ENCODE data around the gene VKORC1L1.
"Not testable (repeated sequence)": the region's sequence is repeated elsewhere in the genome, so short reads cannot be mapped to it uniquely, and the experiment has no call there.

Gene VKORC1L1

GRCh38 chr7:65983965-65984658 lies 111.2 kb downstream of the VKORC1L1 start:
- Histone ChIP-seq H3K4me3 (ENCODE audit: insufficient read depth, low read depth, low read length, poor library complexity, severe bottlenecking) (no peak overlapping the region), H3K36me3 (ENCODE audit: control insufficient read depth, insufficient read depth, low read length) (peaks cover 6% of the 10 kb centered on the region), H3K4me1 (ENCODE audit: control insufficient read depth, insufficient read depth, low read length, poor library complexity, severe bottlenecking) (peaks cover 20% of the 10 kb centered on the region), H3K9me3 (ENCODE audit: control insufficient read depth, low read length) (no peaks in the 10 kb centered on the region), H3K27me3 (replicated peaks; ENCODE audit: control insufficient read depth, insufficient read depth, low read length, poor library complexity, severe bottlenecking) (no peaks in the 10 kb centered on the region), H3K27ac (ENCODE audit: insufficient read depth, low read length, poor library complexity, severe bottlenecking) (no peak overlapping the region)
- no peak for DNase-seq

GRCh38 chr7:65988084-65988483 lies 115.2 kb downstream of the VKORC1L1 start:
- H3K27me3 ChIP-seq (replicated peaks; ENCODE audit: control insufficient read depth, insufficient read depth, low read length, poor library complexity, severe bottlenecking): no peaks in the 10 kb centered on the region
- no peak for DNase-seq

GRCh38 chr7:65988503-65988902 lies 115.6 kb downstream of the VKORC1L1 start:
- H3K4me1 ChIP-seq (ENCODE audit: control insufficient read depth, insufficient read depth, low read length, poor library complexity, severe bottlenecking); H3K9me3 ChIP-seq (ENCODE audit: control insufficient read depth, low read length); DNase-seq; H3K27me3 ChIP-seq (replicated peaks; ENCODE audit: control insufficient read depth, insufficient read depth, low read length, poor library complexity, severe bottlenecking); H3K27ac ChIP-seq (ENCODE audit: insufficient read depth, low read length, poor library complexity, severe bottlenecking); H3K4me3 ChIP-seq (ENCODE audit: insufficient read depth, low read depth, low read length, poor library complexity, severe bottlenecking); H3K36me3 ChIP-seq (ENCODE audit: control insufficient read depth, insufficient read depth, low read length): not testable (repeated sequence)

More at GRCh38 chr7:65988084-65988483, 115.2 kb downstream of the VKORC1L1 start:
- Histone ChIP-seq H3K9me3 (ENCODE audit: control insufficient read depth, low read length) (no peaks in the 10 kb centered on the region), H3K4me3 (ENCODE audit: insufficient read depth, low read depth, low read length, poor library complexity, severe bottlenecking) (no peak overlapping the region), H3K4me1 (ENCODE audit: control insufficient read depth, insufficient read depth, low read length, poor library complexity, severe bottlenecking) (no peaks in the 10 kb centered on the region), H3K27ac (ENCODE audit: insufficient read depth, low read length, poor library complexity, severe bottlenecking) (no peak overlapping the region), H3K36me3 (ENCODE audit: control insufficient read depth, insufficient read depth, low read length) (no peaks in the 10 kb centered on the region)

- Histone ChIP-seq H3K27me3 (replicated peaks; ENCODE audit: control insufficient read depth, insufficient read depth, low read length, poor library complexity, severe bottlenecking) (no peaks in the 10 kb centered on the region), H3K4me3 (ENCODE audit: insufficient read depth, low read depth, low read length, poor library complexity, severe bottlenecking) (no peak overlapping the region), H3K4me1 (ENCODE audit: control insufficient read depth, insufficient read depth, low read length, poor library complexity, severe bottlenecking) (no peaks in the 10 kb centered on the region), H3K9me3 (ENCODE audit: control insufficient read depth, low read length) (no peaks in the 10 kb centered on the region), H3K27ac (ENCODE audit: insufficient read depth, low read length, poor library complexity, severe bottlenecking) (no peak overlapping the region), H3K36me3 (ENCODE audit: control insufficient read depth, insufficient read depth, low read length) (no peaks in the 10 kb centered on the region)
- DNase-seq: no peak
Measured at GRCh38 chr7:65989694-65990080, 116.8 kb downstream of the VKORC1L1 start.

- not testable (repeated sequence) for H3K9me3 ChIP-seq (ENCODE audit: control insufficient read depth, low read length); H3K36me3 ChIP-seq (ENCODE audit: control insufficient read depth, insufficient read depth, low read length); H3K4me1 ChIP-seq (ENCODE audit: control insufficient read depth, insufficient read depth, low read length, poor library complexity, severe bottlenecking); H3K4me3 ChIP-seq (ENCODE audit: insufficient read depth, low read depth, low read length, poor library complexity, severe bottlenecking); H3K27me3 ChIP-seq (replicated peaks; ENCODE audit: control insufficient read depth, insufficient read depth, low read length, poor library complexity, severe bottlenecking); DNase-seq; H3K27ac ChIP-seq (ENCODE audit: insufficient read depth, low read length, poor library complexity, severe bottlenecking)
Measured at GRCh38 chr7:65991829-65992228, 119.0 kb downstream of the VKORC1L1 start.

- DNase-seq: no peak
- Histone ChIP-seq H3K4me1 (ENCODE audit: control insufficient read depth, insufficient read depth, low read length, poor library complexity, severe bottlenecking) (no peaks in the 10 kb centered on the region), H3K36me3 (ENCODE audit: control insufficient read depth, insufficient read depth, low read length) (no peaks in the 10 kb centered on the region), H3K4me3 (ENCODE audit: insufficient read depth, low read depth, low read length, poor library complexity, severe bottlenecking) (no peak overlapping the region), H3K9me3 (ENCODE audit: control insufficient read depth, low read length) (no peaks in the 10 kb centered on the region), H3K27me3 (replicated peaks; ENCODE audit: control insufficient read depth, insufficient read depth, low read length, poor library complexity, severe bottlenecking) (no peaks in the 10 kb centered on the region), H3K27ac (ENCODE audit: insufficient read depth, low read length, poor library complexity, severe bottlenecking) (no peak overlapping the region)
Measured at GRCh38 chr7:65992526-65992925, 119.7 kb downstream of the VKORC1L1 start.

- not testable (repeated sequence) for H3K36me3 ChIP-seq (ENCODE audit: control insufficient read depth, insufficient read depth, low read length); H3K9me3 ChIP-seq (ENCODE audit: control insufficient read depth, low read length); H3K27me3 ChIP-seq (replicated peaks; ENCODE audit: control insufficient read depth, insufficient read depth, low read length, poor library complexity, severe bottlenecking); H3K27ac ChIP-seq (ENCODE audit: insufficient read depth, low read length, poor library complexity, severe bottlenecking); H3K4me1 ChIP-seq (ENCODE audit: control insufficient read depth, insufficient read depth, low read length, poor library complexity, severe bottlenecking); H3K4me3 ChIP-seq (ENCODE audit: insufficient read depth, low read depth, low read length, poor library complexity, severe bottlenecking); DNase-seq
Measured at GRCh38 chr7:65994984-65995383, 122.1 kb downstream of the VKORC1L1 start.

GRCh38 chr7:66000823-66001417 lies 128.0 kb downstream of the VKORC1L1 start:
- H3K4me3 ChIP-seq (ENCODE audit: insufficient read depth, low read depth, low read length, poor library complexity, severe bottlenecking); H3K27ac ChIP-seq (ENCODE audit: insufficient read depth, low read length, poor library complexity, severe bottlenecking); DNase-seq; H3K27me3 ChIP-seq (replicated peaks; ENCODE audit: control insufficient read depth, insufficient read depth, low read length, poor library complexity, severe bottlenecking); H3K36me3 ChIP-seq (ENCODE audit: control insufficient read depth, insufficient read depth, low read length); H3K4me1 ChIP-seq (ENCODE audit: control insufficient read depth, insufficient read depth, low read length, poor library complexity, severe bottlenecking); H3K9me3 ChIP-seq (ENCODE audit: control insufficient read depth, low read length): not testable (repeated sequence)

- not testable (repeated sequence) for H3K4me3 ChIP-seq (ENCODE audit: insufficient read depth, low read depth, low read length, poor library complexity, severe bottlenecking)
Measured at GRCh38 chr7:66005115-66005671, 132.3 kb downstream of the VKORC1L1 start.

GRCh38 chr7:66007232-66007631 lies 134.4 kb downstream of the VKORC1L1 start:
- DNase-seq: no peak
- no peaks in the 10 kb centered on the region for H3K36me3 ChIP-seq (ENCODE audit: control insufficient read depth, insufficient read depth, low read length)

More at GRCh38 chr7:66005115-66005671, 132.3 kb downstream of the VKORC1L1 start:
- not testable (repeated sequence) for H3K27ac ChIP-seq (ENCODE audit: insufficient read depth, low read length, poor library complexity, severe bottlenecking); DNase-seq; H3K27me3 ChIP-seq (replicated peaks; ENCODE audit: control insufficient read depth, insufficient read depth, low read length, poor library complexity, severe bottlenecking); H3K9me3 ChIP-seq (ENCODE audit: control insufficient read depth, low read length); H3K36me3 ChIP-seq (ENCODE audit: control insufficient read depth, insufficient read depth, low read length); H3K4me1 ChIP-seq (ENCODE audit: control insufficient read depth, insufficient read depth, low read length, poor library complexity, severe bottlenecking)

More at GRCh38 chr7:66007232-66007631, 134.4 kb downstream of the VKORC1L1 start:
- H3K27ac ChIP-seq (ENCODE audit: insufficient read depth, low read length, poor library complexity, severe bottlenecking): no peak overlapping the region
- no peaks in the 10 kb centered on the region for H3K9me3 ChIP-seq (ENCODE audit: control insufficient read depth, low read length)
- H3K27me3 ChIP-seq (replicated peaks; ENCODE audit: control insufficient read depth, insufficient read depth, low read length, poor library complexity, severe bottlenecking): no peaks in the 10 kb centered on the region
- H3K4me1 ChIP-seq (ENCODE audit: control insufficient read depth, insufficient read depth, low read length, poor library complexity, severe bottlenecking): no peaks in the 10 kb centered on the region
- H3K4me3 ChIP-seq (ENCODE audit: insufficient read depth, low read depth, low read length, poor library complexity, severe bottlenecking): no peak overlapping the region

Data from effector memory CD4-positive, alpha-beta T cell (primary cell).